Psoas muscle (tissue), 8 donors: ENCODE results near the gene NAT9. TPM values are rescaled to one million over a fixed set of nuclear protein-coding genes. Genes with fewer than 3 reads are reported as not detected.

Source experiments
- ATAC-seq, 4 donors: fragments of 200-7000 bp; cut with Tn5 transposase; one replicate each; pipeline ENCODE4 v1.9.1; 2020; ENCODE audit warnings: moderate library complexity in 3 of 4, mild to moderate bottlenecking in 2 of 4
- DNase-seq, 2 donors: peaks; one replicate each; pipeline ENCODE4 v3.0.0-alpha.2; 2020
- H3K27ac ChIP-seq: fragments of 200-600 bp; one replicate; pipeline ENCODE4 v1.8.0; 2022
- H3K27me3 ChIP-seq, 3 donors: fragments of 200-600 bp in 1 of 3; one replicate each; pipeline versions ENCODE4 v1.6.1 to v1.8.0; 2013 to 2022; ENCODE audit warnings: low read length in 2 of 3, mild to moderate bottlenecking in 2 of 3, moderate library complexity in 1 of 3; ENCODE audit not compliant: insufficient read depth in 3 of 3
- H3K36me3 ChIP-seq, 2 donors: fragments of 200-600 bp in 1 of 2; one replicate each; pipeline versions ENCODE4 v1.6.1 to v1.8.0; 2013 to 2022; ENCODE audit warnings: low read depth in 1 of 2, mild to moderate bottlenecking in 1 of 2, moderate library complexity in 1 of 2; ENCODE audit not compliant: insufficient read depth in 1 of 2
- H3K4me1 ChIP-seq: fragments of 200-600 bp; one replicate; pipeline ENCODE4 v1.8.0; 2022
- H3K4me3 ChIP-seq: fragments of 200-600 bp; one replicate; pipeline ENCODE4 v1.8.0; 2022; ENCODE audit warnings: mild to moderate bottlenecking
- H3K9me3 ChIP-seq: fragments of 200-600 bp; one replicate; pipeline ENCODE4 v1.8.0; 2022
- WGBS, 3 donors: extraction: QIAGEN DNeasy Blood & Tissue Kit; methylation state at CpG; one replicate each; pipeline versions ENCODE4 v1.1.6 to v1.1.7; 2013; 5-methylcytosine and 5-hydroxymethylcytosine counted together
- intact Hi-C, 2 donors: fragments of 100-400 bp; cut with DNase I; formaldehyde crosslinking; loops; one replicate each; pipeline versions ENCODE4 v1.11.0 to v1.14.2; 2022
- polyA plus RNA-seq, 3 donors: library from polyadenylated mRNA; stranded (reverse); fragments of 200-250 nt; gene quantifications; one replicate each; pipeline ENCODE4 v1.2.3, GENCODE V29; 2013
- total RNA-seq, 4 donors: library from RNA; stranded (reverse); fragmentation: NEBNext Ultra II Directional in 2 of 4; extraction: Animal tissue kit (Norgen Biotek cat#: 25700) in 2 of 4; gene quantifications; one replicate each; pipeline versions ENCODE4 v1.2.1 to v1.2.4, GENCODE V29; 2021 to 2023
- TF ChIP-seq, protein P1 (sequence below): fragments of 200-600 bp; IDR thresholded peaks from one replicate; pipeline ENCODE4 v1.8.0; 2022; ENCODE audit warnings: antibody characterized with exemption
- donor health status: healthy with polysubstance abuse.
- donor health status: DM: no; HTN: no; CAD: no; lungs with moderate emphysema.
- donor health status: Bipolar disorder and iron deficiency.
- donor health status: healthy.
- donor health status: DM: yes; HTN: yes; CAD: no.
- donor health status: DM: no; HTN: no; CAD: no.
- donor health status: DM: no; HTN: no; CAD: no.
- donor health status: DM: yes; HTN: yes; CAD: no.

NAT9 gene
- total and polyA plus RNA-seq, 7 donors = 15.2 to 52.5 (median 25.8) TPM

DNA sequence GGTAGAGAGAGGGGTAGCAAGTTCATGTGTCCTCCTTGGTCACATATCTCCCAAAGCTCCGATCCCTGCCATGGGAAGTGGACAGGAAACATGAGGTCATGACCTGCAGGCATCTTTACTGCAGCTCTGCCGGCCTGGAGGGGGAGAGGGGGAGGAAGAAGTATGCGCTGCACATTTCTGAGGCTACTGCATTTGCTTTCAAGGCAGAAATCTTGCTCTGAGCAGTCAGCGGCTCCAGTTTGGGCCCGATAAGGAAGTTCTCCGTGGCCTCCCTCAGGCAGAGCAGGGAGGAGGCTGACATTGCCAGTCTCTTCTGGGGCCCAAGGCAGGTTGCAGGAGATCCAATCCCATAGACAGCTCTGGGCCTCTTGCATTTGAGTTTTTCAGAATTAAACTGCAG is 29.2 kb downstream of the NAT9 start:
- no peaks in the 10 kb centered on the region for H3K9me3 ChIP-seq
- DNase-seq (no peak), ATAC-seq (no peak)
- no peaks in the 10 kb centered on the region for H3K36me3 ChIP-seq
- H3K4me1 ChIP-seq = peaks cover 11% of the 10 kb centered on the region
- no peak overlapping the region for H3K4me3 ChIP-seq
- H3K27me3 ChIP-seq = peaks cover 0 to 7% (median 1%) of the 10 kb centered on the region in 3 donors
- intact Hi-C loops = loop anchor here in 1 of 2 donors (5.0 kb wide), 1 partner anchor 210 kb away; no protein-coding TSS in a partner anchor
- H3K27ac ChIP-seq = no peak overlapping the region
- 54 to 66% (median 55%) methylated on average over 6 of the region's 6 CpGs for WGBS, 3 donors
- TF ChIP-seq, protein P1, sequence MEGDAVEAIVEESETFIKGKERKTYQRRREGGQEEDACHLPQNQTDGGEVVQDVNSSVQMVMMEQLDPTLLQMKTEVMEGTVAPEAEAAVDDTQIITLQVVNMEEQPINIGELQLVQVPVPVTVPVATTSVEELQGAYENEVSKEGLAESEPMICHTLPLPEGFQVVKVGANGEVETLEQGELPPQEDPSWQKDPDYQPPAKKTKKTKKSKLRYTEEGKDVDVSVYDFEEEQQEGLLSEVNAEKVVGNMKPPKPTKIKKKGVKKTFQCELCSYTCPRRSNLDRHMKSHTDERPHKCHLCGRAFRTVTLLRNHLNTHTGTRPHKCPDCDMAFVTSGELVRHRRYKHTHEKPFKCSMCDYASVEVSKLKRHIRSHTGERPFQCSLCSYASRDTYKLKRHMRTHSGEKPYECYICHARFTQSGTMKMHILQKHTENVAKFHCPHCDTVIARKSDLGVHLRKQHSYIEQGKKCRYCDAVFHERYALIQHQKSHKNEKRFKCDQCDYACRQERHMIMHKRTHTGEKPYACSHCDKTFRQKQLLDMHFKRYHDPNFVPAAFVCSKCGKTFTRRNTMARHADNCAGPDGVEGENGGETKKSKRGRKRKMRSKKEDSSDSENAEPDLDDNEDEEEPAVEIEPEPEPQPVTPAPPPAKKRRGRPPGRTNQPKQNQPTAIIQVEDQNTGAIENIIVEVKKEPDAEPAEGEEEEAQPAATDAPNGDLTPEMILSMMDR = no peak

DNA sequence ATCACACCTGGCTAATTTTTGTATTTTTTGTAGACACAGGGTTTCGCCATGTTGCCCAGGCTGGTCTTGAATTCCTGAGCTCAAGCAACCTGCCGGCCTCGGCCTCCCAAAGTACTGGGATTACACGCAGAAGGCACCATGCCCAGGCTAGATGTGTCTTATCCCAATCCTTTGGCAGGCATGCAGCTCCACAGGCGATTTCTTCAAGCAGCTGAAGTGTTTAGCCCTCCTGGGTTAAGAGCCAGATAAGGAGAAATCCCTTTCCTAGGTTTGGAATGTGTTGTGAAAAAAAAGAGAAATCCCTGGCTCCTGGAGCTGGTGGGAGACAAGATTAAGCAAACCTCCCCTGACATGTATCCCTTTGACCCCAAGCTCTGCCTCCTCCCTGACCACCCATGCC is 29.8 kb downstream of the NAT9 start:
- TF ChIP-seq, protein P1 = no peak
- ATAC-seq (no peak), DNase-seq (no peak)
- 80 to 93% (median 86%) methylated on average over 5 of the region's 5 CpGs for WGBS, 3 donors
- H3K4me3 ChIP-seq = no peak overlapping the region
- H3K4me1 ChIP-seq = peaks cover 11% of the 10 kb centered on the region
- no peaks in the 10 kb centered on the region for H3K9me3 ChIP-seq
- no peak overlapping the region for H3K27ac ChIP-seq
- intact Hi-C loops = loop anchor here in 1 of 2 donors (5.0 kb wide), 1 partner anchor 211 kb away; no protein-coding TSS in a partner anchor
- H3K36me3 ChIP-seq = no peaks in the 10 kb centered on the region
- H3K27me3 ChIP-seq = peaks cover 0 to 8% (median 1%) of the 10 kb centered on the region in 3 donors

DNA sequence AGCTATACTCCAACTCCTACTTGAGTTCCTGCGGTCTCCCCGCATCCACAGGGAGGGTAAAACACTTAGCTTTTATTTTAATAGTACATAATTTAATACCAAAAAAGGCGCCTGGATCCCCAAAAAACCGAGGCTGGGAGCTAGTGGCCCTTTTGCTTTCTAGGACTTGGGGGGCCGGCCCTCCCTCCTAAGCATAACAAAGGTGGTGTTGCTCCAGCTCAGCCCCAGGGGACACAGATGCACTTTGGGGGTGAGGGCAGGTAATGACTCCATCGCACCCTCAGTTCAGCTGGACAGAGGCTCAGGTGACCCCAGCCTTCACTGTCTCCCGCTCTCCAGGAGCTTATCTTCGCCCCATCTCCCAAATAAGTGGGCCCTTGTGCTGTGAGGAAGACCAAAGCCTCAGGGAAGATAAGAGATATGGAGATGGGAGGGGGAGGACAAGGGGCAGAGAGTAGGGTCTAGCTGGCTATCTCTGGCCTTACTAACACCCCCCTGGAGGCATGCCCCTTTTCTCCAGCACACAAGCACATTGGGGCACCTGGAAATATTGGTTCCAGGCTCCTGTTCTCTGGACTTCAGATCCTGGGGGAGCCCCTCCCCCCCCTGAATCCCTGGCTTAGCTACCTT is 30.5 kb downstream of the NAT9 start:
- intact Hi-C loops = loop anchor here (2.0 to 5.0 kb wide), 2 partner anchors 25 to 212 kb away; no protein-coding TSS in a partner anchor
- H3K4me3 ChIP-seq = no peak overlapping the region
- peaks cover 11% of the 10 kb centered on the region for H3K4me1 ChIP-seq
- no peaks in the 10 kb centered on the region for H3K9me3 ChIP-seq
- WGBS, 3 donors = 85 to 90% (median 86%) methylated on average over 8 of the region's 8 CpGs
- TF ChIP-seq, protein P1 = no peak
- peaks cover 0 to 14% (median 1%) of the 10 kb centered on the region in 3 donors for H3K27me3 ChIP-seq
- DNase-seq = no peak
- no peak for ATAC-seq
- H3K36me3 ChIP-seq = no peaks in the 10 kb centered on the region
- H3K27ac ChIP-seq = no peak overlapping the region

DNA sequence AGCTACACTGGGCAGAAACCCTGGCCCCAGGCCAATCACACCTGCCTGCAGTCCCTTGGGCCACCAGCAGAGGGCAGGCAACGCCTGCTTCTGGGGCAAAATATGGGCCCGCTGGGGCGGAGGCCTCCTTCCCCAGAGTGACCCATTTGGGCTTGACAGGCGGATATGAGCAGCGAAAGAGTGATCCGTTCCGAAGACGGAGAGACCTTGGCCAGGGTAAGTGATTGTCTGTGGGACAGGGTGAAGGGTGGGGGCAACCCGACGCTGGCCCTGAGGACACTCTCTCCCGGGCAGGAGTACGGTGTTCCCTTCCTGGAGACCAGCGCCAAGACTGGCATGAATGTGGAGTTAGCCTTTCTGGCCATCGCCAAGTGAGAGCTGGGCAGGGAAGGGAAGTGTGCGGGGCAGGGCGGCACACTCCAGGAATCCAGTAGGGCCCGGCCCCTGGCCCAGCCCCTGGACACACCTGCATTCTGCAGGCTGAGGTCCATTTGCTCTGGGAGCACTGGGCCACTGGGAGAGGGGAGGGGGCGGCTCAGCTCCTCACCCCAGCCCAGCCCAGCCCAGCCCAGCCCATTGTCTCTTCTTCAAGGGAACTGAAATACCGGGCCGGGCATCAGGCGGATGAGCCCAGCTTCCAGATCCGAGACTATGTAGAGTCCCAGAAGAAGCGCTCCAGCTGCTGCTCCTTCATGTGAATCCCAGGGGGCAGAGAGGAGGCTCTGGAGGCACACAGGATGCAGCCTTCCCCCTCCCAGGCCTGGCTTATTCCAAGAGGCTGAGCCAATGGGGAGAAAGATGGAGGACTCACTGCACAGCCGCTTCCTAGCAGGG is 31.2 kb downstream of the NAT9 start:
- H3K9me3 ChIP-seq = no peaks in the 10 kb centered on the region
- TF ChIP-seq, protein P1 = peak; percentile 100
- H3K27me3 ChIP-seq = peaks cover 0 to 20% (median 3%) of the 10 kb centered on the region in 3 donors
- no peaks in the 10 kb centered on the region for H3K36me3 ChIP-seq
- ATAC-seq (peak; percentile 52 to 68 (median 64)), DNase-seq (peak; percentile 84 to 92)
- WGBS, 3 donors = 24 to 33% (median 30%) methylated on average over 19 to 24 of the region's 24 CpGs
- intact Hi-C loops = loop anchor here (1.0 to 5.0 kb wide), 4 partner anchors 25 to 212 kb away; no protein-coding TSS in a partner anchor
- H3K27ac ChIP-seq = peak overlapping the region; percentile 32
- peaks cover 6% of the 10 kb centered on the region for H3K4me1 ChIP-seq
- peak overlapping the region; percentile 42 for H3K4me3 ChIP-seq
